Mononuclear cell (primary cell): ENCODE measurements around the gene GIGYF2. TPM values are rescaled to one million over a fixed set of nuclear protein-coding genes. Genes with fewer than 3 reads are reported as not detected.
"Not testable (repeated sequence)": the region's sequence is repeated elsewhere in the genome, so short reads cannot be mapped to it uniquely, and the experiment has no call there.

Source experiments
- H3K27me3 ChIP-seq: 2 replicates; pipeline ENCODE4 v1.6.0; 2011; ENCODE audit warnings: low read length, control low read depth; ENCODE audit not compliant: insufficient read depth
- H3K4me1 ChIP-seq: 2 replicates; pipeline ENCODE4 v1.5.1; 2011; ENCODE audit warnings: mild to moderate bottlenecking, low read length, control low read depth; ENCODE audit not compliant: insufficient read depth
- H3K4me3 ChIP-seq: 2 replicates; pipeline ENCODE4 v1.5.1; 2011; ENCODE audit warnings: mild to moderate bottlenecking, low read length, moderate library complexity
- H3K9me3 ChIP-seq: 2 replicates; pipeline ENCODE4 v1.5.1; 2011; ENCODE audit warnings: low read depth, mild to moderate bottlenecking, control low read depth, low read length
- total RNA-seq: library from RNA; depleted of rRNA; stranded (reverse); fragments of >200 nt; gene quantifications from one replicate; pipeline ENCODE4 v1.2.3, GENCODE V29; 2012

Gene GIGYF2
- total RNA-seq, 1 donor, result 59.7 TPM

GRCh38 chr2:232839411-232840079 lies 142.4 kb downstream of the GIGYF2 start:
- Histone ChIP-seq H3K27me3 (no peaks in the 10 kb centered on the region), H3K4me3 (no peak overlapping the region), H3K9me3 (no peaks in the 10 kb centered on the region), H3K4me1 (peaks cover 38% of the 10 kb centered on the region)

GRCh38 chr2:232842689-232843088 lies 145.6 kb downstream of the GIGYF2 start:
- Histone ChIP-seq H3K4me3 (no peak overlapping the region), H3K9me3 (no peaks in the 10 kb centered on the region), H3K27me3 (no peaks in the 10 kb centered on the region), H3K4me1 (peaks cover 28% of the 10 kb centered on the region)

- no peak overlapping the region for H3K4me3 ChIP-seq
- H3K4me1 ChIP-seq, result peaks cover 17% of the 10 kb centered on the region
- no peaks in the 10 kb centered on the region for H3K27me3 ChIP-seq
- no peaks in the 10 kb centered on the region for H3K9me3 ChIP-seq
These were observed 146.7 kb downstream of the GIGYF2 start for GRCh38 chr2:232843834-232844233.

- no peak overlapping the region for H3K4me3 ChIP-seq
- no peaks in the 10 kb centered on the region for H3K4me1 ChIP-seq
These were observed 148.9 kb downstream of the GIGYF2 start for GRCh38 chr2:232846055-232846454.

GRCh38 chr2:232850039-232850438 lies 152.9 kb downstream of the GIGYF2 start:
- Histone ChIP-seq H3K4me3 (no peak overlapping the region), H3K27me3 (no peaks in the 10 kb centered on the region), H3K4me1 (no peaks in the 10 kb centered on the region), H3K9me3 (no peaks in the 10 kb centered on the region)

More at GRCh38 chr2:232846055-232846454, 148.9 kb downstream of the GIGYF2 start:
- Histone ChIP-seq H3K27me3 (no peaks in the 10 kb centered on the region), H3K9me3 (no peaks in the 10 kb centered on the region)

- H3K4me3 ChIP-seq, H3K4me1 ChIP-seq, H3K27me3 ChIP-seq, H3K9me3 ChIP-seq: not testable (repeated sequence)
These were observed 154.9 kb downstream of the GIGYF2 start for GRCh38 chr2:232852081-232852480.

- H3K4me1 ChIP-seq, result no peaks in the 10 kb centered on the region
- no peaks in the 10 kb centered on the region for H3K27me3 ChIP-seq
- no peaks in the 10 kb centered on the region for H3K9me3 ChIP-seq
- H3K4me3 ChIP-seq, result no peak overlapping the region
These were observed 155.5 kb downstream of the GIGYF2 start for GRCh38 chr2:232852676-232853075.

- H3K4me1 ChIP-seq, result no peaks in the 10 kb centered on the region
- H3K27me3 ChIP-seq, result no peaks in the 10 kb centered on the region
- H3K9me3 ChIP-seq, result no peaks in the 10 kb centered on the region
- H3K4me3 ChIP-seq, result no peak overlapping the region
These were observed 157.0 kb downstream of the GIGYF2 start for GRCh38 chr2:232854082-232854481.

- H3K4me1 ChIP-seq, result no peaks in the 10 kb centered on the region
- H3K27me3 ChIP-seq, result no peaks in the 10 kb centered on the region
- no peak overlapping the region for H3K4me3 ChIP-seq
- H3K9me3 ChIP-seq, result no peaks in the 10 kb centered on the region
These were observed 160.0 kb downstream of the GIGYF2 start for GRCh38 chr2:232857158-232857563.

- H3K27me3 ChIP-seq, result no peaks in the 10 kb centered on the region
- no peaks in the 10 kb centered on the region for H3K4me1 ChIP-seq
- H3K4me3 ChIP-seq, result no peak overlapping the region
- no peaks in the 10 kb centered on the region for H3K9me3 ChIP-seq
These were observed 162.3 kb downstream of the GIGYF2 start for GRCh38 chr2:232859385-232859916.

- Histone ChIP-seq H3K4me3 (no peak overlapping the region), H3K9me3 (no peaks in the 10 kb centered on the region), H3K4me1 (no peaks in the 10 kb centered on the region), H3K27me3 (no peaks in the 10 kb centered on the region)
These were observed 163.6 kb downstream of the GIGYF2 start for GRCh38 chr2:232860593-232861241.

GRCh38 chr2:232861353-232861752 lies 164.2 kb downstream of the GIGYF2 start:
- Histone ChIP-seq H3K27me3 (no peaks in the 10 kb centered on the region), H3K9me3 (no peaks in the 10 kb centered on the region), H3K4me3 (no peak overlapping the region), H3K4me1 (no peaks in the 10 kb centered on the region)

GRCh38 chr2:232863996-232864395 lies 166.9 kb downstream of the GIGYF2 start:
- no peak overlapping the region for H3K4me3 ChIP-seq
- H3K27me3 ChIP-seq, result no peaks in the 10 kb centered on the region
- no peaks in the 10 kb centered on the region for H3K4me1 ChIP-seq
- H3K9me3 ChIP-seq, result no peaks in the 10 kb centered on the region

GRCh38 chr2:232865165-232865564 lies 168.0 kb downstream of the GIGYF2 start:
- Histone ChIP-seq H3K4me3 (no peak overlapping the region), H3K9me3 (no peaks in the 10 kb centered on the region), H3K4me1 (no peaks in the 10 kb centered on the region), H3K27me3 (no peaks in the 10 kb centered on the region)

GRCh38 chr2:232866104-232866503 lies 169.0 kb downstream of the GIGYF2 start:
- Histone ChIP-seq H3K27me3 (no peaks in the 10 kb centered on the region), H3K9me3 (no peaks in the 10 kb centered on the region), H3K4me3 (no peak overlapping the region), H3K4me1 (no peaks in the 10 kb centered on the region)
